ENCODE measurements around the gene C14orf39.

C14orf39 gene

DNA sequence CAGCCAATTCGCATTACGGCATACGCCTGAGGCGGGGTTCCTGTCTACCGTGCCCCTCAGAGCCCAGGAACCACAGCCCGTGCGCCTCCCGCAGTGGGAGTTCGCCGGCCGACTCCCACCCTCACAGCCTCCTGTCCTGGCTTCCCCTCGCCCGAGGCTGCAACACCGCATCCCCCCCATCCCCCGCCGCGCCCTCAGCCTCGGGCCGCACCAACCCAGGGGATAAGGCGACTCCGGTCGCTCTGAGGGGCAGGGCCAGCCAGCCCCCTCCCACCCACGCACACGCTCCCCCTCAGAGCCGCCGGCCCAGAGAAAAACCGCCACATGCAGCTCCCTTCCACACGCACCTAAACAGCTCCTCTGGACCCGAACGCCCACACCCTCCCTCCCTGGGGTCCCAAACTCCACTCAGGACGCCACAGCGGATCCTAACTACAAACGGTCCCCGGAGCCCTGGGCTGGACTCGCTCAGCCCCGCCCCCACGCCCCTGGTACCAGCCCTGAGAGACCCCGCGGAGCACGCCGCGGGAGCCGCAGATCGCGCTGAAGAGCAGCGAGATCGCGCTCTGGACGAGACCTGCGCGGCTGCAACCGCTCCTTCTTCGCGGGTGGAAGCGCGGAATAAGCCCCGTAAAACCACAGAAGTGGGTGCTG is at the start of gene C14orf39:
TSS of gene C14orf39 (minus strand) at position 466 of the 654 bp plus-strand sequence. CDS start 985 bp downstream, outside the sequence.
- no peak for DNase-seq (ENCODE audit: low read depth in 2 of 3, low spot score in 2 of 3)

DNA sequence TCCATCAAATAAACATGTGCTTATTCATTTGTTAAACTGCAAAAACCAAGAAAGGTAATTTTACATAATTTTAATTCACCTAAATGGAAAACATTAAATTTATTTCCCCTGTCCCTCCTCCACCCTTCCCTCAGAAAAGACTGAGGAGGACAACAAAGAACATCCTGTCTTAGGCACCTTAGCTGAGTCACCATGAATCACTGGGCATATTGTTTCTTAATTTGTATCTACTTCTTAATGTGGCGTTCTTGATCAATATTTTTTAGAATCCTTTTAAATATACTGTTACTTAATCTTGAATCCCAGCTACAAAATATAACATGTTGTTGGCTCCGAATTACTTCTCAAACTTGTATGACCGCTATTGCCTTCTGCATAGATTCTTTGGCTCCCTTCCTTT is 46.6 kb upstream of the C14orf39 start:
- no peak for DNase-seq (ENCODE audit: low read depth in 2 of 3, low spot score in 2 of 3)

- DNase-seq (ENCODE audit: low read depth in 2 of 3, low spot score in 2 of 3) = no peak
Observed at GRCh38 chr14:60515511-60516289, 29.8 kb upstream of the C14orf39 start.

DNA sequence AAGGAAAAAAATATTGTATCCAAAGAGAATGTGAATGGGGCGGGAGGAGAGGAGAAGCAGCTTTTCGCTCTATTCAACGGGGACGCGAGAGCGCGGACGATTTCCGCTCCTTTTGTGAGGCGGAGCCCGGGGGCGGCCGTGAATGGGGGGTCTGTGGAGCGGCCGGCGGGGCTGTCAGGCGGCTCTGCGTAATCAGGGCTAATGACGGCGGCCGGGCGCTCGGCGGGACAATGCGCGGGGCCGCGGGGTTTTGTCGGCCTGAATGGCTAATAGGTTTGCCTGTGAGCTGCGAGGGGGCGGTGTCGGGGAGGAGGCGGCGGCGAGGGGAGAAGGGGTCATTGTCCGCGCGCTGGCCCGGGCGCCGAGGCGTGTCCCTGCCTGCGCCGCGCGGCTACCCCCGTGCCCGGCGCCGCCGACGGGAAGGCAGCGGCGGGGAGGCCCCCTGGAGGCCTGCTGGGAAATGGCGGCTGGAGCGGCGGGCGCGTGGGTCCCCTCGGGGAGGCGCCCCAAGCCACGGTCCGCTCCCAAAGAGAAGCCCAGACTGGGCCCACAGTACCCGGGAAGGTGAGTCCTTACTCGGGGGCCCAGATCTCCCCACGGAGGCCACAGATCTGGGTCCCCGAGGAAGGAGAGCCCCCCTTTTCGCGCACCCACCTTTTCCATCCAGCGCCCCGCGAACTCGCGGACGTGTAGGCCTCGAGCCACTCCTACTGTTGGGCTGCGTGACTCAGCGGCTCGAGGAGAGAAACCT is 29.1 kb upstream of the C14orf39 start:
- DNase-seq (ENCODE audit: low read depth in 2 of 3, low spot score in 2 of 3) = no peak

- DNase-seq (ENCODE audit: low read depth in 2 of 3, low spot score in 2 of 3) = no peak
Observed at GRCh38 chr14:60514378-60514740, 28.5 kb upstream of the C14orf39 start.

- DNase-seq (ENCODE audit: low read depth in 2 of 3, low spot score in 2 of 3) = no peak
Observed at GRCh38 chr14:60512973-60513571, 27.2 kb upstream of the C14orf39 start.

DNA sequence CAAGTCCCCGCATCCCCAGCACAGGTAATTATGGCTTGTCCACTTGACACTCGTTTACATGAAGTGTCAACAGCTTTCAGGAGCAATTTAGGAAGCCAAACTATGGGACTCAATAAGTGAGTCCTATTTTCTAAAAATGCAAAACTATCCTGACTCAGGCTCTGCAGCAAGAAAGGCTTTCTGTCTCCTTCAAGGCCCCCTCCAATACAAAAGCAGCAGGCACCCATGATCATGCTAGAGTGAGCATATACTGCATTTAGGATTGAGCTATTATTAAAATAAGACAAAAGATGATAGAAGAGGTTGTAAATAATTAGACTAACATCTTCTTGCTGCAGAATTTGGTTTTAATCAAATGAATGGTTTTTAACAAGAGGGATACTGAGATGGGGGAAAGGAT is 26.3 kb upstream of the C14orf39 start:
- DNase-seq (ENCODE audit: low read depth in 2 of 3, low spot score in 2 of 3) = no peak

DNA sequence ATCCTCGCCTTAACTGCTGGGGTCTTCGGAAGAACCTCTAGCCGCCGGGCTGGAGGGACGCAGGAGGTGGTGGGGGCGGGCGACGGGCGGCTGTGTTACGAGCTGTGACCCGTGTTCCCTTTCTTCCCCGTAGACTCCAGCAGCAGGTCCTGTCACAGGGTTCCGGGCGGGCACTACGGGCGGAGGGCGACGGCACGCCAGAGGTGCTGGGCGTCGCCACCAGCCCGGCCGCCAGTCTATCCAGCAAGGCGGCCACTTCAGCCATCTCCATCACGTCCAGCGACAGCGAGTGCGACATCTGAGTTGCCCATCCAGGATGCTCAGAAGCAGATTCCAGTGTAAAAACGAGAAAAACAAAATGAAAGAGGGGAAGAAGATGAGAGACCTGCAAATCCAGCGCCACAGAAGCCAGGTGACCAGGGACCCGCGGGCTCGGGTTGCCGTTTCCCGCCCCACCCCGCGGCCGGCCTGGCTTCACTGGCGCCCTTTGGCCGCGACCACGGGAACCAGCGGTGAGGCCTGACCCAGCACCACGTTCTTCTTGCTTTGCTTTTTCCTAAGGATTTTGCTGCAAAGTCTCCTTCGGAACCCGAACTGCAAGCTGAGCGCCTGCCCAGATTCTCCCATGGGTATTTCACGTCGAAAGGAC is 25.2 kb upstream of the C14orf39 start:
- no peak for DNase-seq (ENCODE audit: low read depth in 2 of 3, low spot score in 2 of 3)

GRCh38 chr14:60510254-60510950 is 24.5 kb upstream of the C14orf39 start:
- DNase-seq (ENCODE audit: low read depth in 2 of 3, low spot score in 2 of 3) = no peak

- no peak for DNase-seq (ENCODE audit: low read depth in 2 of 3, low spot score in 2 of 3)
Observed at GRCh38 chr14:60509438-60510253, 23.8 kb upstream of the C14orf39 start.

DNA sequence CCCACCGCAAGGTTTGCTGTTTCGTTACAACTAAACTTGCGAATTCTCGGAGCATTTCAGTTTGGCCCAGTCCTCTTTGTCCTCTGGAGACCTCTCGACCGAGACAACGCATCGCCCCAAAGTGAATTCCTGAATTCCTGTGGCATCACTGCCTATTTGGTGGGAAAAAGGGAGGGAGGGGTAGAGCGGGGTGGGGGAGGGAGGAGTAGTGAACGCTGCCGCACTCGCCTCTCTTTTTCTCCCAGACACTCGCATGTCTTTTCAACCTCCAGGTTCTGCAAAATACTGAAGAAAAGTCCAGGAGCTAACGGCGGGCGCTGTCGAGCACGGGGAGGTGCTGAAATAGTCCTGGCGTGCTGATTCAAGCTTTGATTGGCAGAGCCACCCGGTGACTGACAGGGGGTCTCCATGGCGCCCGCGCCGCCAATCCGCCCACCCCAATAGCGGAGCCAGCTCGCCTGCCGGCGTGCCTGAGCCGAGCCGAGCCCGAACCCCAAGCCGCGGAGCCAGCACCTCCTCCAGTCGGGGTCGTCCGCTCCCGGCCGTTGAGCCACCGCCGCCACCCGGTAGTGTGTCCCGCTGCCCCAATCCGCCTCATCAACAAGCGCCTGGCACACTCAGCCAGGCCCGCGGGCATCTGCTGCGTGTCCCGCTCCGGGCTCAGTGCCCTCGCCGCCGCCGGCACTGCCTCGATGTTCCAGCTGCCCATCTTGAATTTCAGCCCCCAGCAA is 23.0 kb upstream of the C14orf39 start, which contains the start of gene SIX6:
TSS of gene SIX6 (plus strand) at position 440 of the 731 bp plus-strand sequence. CDS start at position 693, 253 bp downstream.
- DNase-seq (ENCODE audit: low read depth in 2 of 3, low spot score in 2 of 3) = no peak

DNA sequence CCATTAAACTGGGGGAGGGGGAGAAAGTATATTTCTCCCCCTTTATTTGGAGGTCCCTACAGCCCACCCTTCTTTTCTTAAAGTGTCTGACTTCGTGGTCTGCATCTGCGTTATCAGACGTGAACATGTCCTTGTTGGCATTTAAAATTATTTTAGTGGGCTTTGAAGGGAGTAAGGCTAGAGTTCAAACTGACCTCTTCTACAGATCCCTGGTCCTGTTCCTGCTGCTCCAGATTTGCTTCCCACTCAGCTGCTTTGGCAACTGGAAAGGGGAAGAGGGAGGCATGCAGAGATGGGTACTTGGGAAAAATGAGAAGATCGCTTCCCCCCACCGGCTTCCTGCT is 22.5 kb upstream of the C14orf39 start:
- DNase-seq (ENCODE audit: low read depth in 2 of 3, low spot score in 2 of 3) = no peak

DNA sequence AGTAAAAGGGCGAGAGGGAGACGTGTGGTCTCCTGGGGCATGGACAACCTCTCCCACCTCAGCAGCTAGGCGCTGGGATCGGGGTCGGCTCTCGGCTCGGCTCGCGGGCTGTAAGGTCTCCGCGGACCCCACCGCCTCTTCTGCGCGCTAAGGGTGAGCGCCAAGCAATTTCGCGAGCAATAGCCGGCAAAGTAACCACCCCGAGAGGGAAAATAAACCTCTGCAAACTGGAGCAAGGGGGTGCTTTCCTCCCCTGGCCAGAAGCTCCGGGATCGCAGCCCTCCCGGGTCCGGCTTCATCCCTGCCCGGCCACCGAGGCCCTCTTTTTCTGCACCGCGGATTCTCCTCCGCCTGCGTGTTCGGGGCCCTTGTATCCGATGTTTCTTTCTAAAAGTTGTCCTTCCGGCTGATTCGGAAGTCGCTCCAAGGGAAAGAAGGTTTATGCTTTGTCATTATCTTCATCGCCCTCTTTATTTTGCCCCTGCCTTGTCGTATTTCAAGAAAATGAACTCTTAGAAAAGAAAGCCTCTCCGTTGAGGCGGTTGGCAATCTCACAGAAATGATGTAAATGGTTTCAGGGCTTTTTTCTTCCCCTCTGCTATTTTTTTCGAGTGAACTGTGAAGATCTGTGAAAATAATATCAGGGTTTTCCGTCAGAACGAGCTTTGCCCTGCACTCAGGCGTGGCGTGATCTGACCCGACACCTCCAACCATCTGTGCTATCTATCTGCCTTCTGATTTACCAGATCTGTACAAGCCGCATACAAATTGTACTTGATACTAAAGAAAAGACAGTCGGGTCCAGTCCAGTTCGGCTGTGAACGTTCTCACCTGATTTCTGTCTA is 21.3 kb upstream of the C14orf39 start:
- no peak for DNase-seq (ENCODE audit: low read depth in 2 of 3, low spot score in 2 of 3)

DNA sequence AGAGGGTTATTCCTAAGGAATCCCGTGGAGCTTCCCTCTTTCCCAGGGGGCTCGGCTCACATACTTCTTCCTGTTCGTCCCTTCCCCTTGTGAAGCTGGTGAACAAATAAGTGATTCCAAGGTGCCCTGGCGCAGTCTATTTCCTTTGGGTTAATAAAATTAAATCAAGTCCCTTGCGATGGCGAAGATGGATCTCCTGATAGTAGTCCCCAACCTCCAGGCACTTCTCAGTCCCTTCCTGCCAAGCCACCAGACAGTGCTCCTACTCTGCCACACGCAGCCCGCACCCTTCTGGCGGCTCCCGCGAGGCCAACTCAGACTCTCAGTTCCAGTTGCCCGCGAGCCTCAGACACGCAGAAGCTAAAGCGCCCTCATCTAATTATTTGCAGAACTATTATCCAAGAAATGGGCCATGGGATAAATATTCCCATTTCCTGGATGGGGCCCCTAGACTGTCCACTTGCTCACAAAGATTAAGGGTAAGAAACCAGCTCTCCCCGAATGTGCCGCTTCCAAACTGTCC is 20.7 kb upstream of the C14orf39 start:
- DNase-seq (ENCODE audit: low read depth in 2 of 3, low spot score in 2 of 3) = no peak

DNA sequence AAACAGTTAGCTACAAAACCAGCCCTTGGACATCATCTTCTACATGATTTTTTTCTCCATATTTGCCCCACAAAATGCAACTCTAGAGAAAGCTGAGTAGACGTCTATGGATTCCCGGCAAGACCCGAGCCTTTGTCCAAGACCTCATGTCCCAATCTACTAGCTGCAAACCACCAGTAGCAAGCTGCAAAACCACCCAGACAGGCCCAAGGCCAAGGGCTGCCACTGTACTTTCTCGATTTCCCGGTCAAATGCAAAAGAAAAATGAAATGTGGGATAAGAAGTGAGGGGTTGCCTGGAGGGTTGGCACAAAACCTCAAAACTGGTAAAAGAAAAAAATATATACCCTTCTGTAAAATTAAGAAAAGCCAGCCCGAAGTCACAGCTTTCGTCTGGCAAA is 20.1 kb upstream of the C14orf39 start:
- no peak for DNase-seq (ENCODE audit: low read depth in 2 of 3, low spot score in 2 of 3)

- no peak for DNase-seq (ENCODE audit: low read depth in 2 of 3, low spot score in 2 of 3)
Observed at GRCh38 chr14:60505448-60505847, 19.6 kb upstream of the C14orf39 start.

DNA sequence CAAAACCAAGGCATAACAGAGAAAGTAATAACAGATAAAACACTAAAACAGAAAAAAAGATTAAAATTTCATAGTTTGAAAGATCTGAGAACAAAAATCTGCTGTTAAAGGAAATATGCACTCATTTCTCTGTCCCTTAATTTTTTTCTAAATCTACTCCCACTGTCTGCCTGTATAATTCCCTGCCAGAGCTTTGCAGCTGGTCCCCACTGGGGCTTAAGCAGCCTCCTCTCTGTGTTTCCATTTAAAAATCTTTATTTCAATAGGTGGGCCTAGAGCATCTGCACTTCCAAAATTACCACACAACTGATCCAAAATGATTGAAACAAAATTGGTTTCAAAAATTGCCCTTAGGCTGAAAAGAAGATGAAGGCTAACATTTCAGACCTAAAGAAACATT is 16.7 kb upstream of the C14orf39 start:
- DNase-seq (ENCODE audit: low read depth in 2 of 3, low spot score in 2 of 3) = no peak

- no peak for DNase-seq (ENCODE audit: low read depth in 2 of 3, low spot score in 2 of 3)
Observed at GRCh38 chr14:60495946-60496345, 10.1 kb upstream of the C14orf39 start.

Measured in activated CD8-positive, alpha-beta memory T cell treated with anti-CD3 and anti-CD28 coated beads for 48 hours (primary cell).